Measurements from ENCODE around the gene PLCXD1.
"Not testable (repeated sequence)": the region's sequence is repeated elsewhere in the genome, so short reads cannot be mapped to it uniquely, and the experiment has no call there.

The PLCXD1 gene

DNA sequence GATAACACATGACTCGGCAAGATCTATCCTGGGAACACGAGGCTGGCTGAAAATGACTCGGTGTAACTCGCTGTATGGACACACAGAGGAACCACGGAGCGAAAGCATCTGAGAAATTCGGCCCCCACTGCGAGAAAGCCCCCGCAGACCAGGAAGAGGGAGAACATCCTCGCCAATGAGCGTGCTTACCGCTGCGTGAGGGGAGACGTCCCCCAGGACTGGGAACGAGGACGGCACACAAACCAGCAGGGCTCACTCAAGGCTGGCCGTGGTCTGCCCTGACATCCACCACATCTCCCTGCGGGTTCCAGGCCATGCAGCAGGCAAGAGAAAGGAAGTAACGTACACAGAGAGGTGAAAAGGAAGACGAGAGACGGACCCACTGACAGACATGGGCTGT, 55.0 kb downstream of the PLCXD1 start:
- no peak for DNase-seq

DNA sequence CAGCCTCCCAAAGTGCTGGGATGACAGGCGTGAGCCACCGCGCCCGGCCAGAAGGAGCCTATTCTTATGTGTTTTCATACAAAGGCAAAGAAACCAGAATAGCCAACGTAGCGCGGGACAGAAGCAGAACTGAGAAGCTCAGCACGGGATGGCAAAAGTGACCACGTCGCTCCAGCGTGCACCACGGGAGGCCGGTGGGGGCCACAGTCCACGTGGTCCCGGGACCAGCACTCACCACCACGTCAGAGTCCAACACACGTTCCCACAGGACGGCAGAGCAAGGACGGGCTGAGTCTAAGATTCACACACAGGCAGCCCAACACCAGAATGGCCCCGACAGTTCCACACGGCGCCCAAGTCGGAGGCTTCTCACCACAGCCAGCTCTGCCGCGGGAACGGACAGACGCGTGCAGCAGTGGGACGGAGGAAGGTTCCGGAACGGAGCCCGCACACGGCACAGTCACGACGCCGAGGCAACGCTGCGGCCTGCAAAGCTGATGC, 56.2 kb downstream of the PLCXD1 start:
- DNase-seq = no peak

DNA sequence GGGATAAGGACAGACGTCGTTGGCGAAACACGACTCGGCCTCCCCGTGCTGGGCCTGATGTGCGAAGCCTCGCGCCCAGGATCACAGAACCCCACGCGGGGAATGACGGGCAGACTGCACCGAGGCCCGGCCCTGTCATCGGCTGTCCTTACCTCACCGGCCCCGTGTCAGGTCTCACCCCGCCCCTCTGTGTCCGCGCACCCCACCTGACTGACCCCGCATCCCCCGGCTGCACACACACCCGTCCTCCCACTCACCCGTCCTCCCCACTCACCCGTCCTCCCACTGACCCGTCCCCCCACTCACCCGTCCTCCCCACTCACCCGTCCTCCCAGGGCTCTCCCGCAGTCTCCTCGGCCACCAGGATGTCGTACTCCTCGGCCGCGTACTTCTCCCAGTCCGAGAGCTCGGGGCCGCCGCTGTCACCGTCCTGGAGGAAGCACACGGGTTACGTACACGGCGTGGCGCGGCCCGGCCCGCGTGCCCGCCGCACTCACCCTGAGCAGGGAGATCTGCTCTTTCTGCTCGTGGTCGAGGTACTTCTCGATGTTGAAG, 57.2 kb downstream of the PLCXD1 start:
- no peak for DNase-seq

GRCh38 chrX:338836-339400, 57.7 kb downstream of the PLCXD1 start:
- no peak for DNase-seq

DNA sequence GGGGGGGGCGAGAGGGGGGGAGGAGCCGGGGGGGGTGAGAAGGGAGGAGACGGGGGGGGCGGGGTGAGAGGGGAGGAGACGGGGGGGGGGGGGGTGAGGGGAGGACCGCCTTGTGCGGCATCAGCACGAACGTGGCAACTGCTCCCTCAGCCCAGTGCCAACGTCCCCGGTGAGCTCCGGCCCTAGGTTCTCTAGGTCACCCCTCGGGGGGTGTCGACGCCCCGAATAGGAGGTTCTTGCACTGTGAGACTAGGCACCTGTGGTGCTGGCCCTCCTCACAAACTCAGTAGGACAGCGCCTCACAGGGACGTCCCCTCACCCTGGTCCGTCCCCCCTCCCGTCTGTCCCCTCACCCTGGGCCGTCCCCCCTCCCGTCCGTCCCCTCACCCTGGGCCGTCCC, 58.9 kb downstream of the PLCXD1 start:
- DNase-seq = no peak

- DNase-seq = no peak
Observed at GRCh38 chrX:340641-341423, 59.7 kb downstream of the PLCXD1 start.

DNA sequence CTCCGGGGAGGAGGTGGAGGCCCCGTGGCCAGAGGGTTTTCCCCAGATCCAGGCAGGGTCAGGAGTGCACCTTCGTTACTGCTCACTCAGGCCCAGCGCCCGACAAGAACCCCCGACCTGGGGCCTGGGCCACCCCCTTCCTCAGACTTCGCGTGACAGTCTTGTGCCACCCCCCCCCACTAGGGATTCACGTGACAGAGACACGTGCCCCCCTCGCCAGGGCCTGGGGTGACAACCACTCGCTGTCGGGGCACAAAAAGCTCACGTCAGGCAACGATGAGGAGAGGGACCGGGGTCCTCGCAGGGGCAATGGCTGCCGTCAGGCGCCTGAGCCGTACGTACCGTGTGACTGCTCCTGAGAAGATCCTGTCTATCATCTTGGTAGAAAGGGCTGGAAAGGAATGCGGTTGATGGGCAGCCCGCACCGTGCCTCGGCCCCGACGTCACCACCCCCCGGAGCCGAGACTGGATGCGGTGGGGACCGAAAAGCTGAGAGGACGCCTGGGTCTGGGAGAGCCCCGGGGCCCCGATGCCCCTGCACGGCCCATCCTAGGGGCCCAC, 60.4 kb downstream of the PLCXD1 start:
- DNase-seq = no peak

DNA sequence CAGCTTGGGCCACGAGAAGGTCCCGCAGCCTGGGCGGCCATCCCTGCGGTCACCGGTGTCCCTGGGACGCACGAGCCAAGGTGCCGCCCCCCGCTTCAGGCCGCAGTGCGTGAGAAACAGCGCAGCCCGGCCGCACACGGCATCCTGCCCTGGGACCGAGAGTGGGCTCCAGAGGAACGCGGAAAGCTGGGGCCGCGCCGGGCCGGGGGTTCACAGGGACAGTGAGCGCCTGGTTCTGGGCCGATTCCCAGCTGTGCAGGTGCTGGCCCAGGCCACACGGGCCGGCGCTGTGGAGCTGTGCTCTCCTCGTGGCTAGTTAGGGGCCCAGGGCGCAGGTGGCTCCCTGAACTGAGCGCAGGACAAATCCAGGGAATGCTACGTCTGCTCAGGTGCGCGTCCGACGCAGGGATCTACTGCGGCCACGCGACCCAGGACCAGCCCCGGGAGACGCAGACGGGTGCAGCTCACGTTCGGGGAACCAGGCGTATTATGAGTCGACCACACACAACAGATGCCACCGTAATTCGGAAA, 63.3 kb downstream of the PLCXD1 start:
- no peak for DNase-seq

- DNase-seq = no peak
Observed at GRCh38 chrX:345020-345925, 64.1 kb downstream of the PLCXD1 start.

- no peak for DNase-seq
Observed at GRCh38 chrX:346034-346813, 65.0 kb downstream of the PLCXD1 start.

- DNase-seq = no peak
Observed at GRCh38 chrX:347351-348117, 66.4 kb downstream of the PLCXD1 start.

DNA sequence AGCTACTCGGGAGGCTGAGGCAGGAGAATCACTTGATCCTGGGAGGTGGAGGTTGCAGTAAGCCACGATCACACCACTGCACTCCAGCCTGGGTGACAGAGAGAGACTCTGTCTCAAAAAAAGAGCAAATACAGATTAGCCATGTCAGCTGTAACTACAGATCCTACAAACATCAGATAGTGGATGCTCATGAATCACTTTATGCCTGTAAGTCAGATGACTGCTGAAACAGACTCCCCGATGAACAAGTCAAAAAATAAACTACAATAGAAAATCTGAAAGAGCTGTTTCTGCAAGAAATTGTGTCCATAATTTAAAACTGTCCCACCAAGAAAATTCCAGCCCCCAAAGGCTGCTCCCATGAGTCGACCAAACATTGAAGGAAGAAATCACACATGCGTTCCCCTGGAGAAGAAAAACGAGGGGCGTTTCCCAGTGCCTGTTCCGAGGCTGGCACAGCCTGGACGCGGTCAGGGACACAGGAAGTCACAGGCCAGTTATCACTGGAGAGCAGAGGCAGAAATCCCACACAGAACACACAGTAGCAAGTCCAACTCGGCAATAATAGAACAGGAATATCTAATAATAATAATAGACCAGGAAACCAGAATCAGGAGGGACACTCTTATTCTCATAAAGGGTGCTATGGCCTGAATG, 67.4 kb downstream of the PLCXD1 start:
- DNase-seq = no peak

- no peak for DNase-seq
Observed at GRCh38 chrX:349196-349595, 68.0 kb downstream of the PLCXD1 start.

GRCh38 chrX:349702-350101, 68.5 kb downstream of the PLCXD1 start:
- DNase-seq = no peak

DNA sequence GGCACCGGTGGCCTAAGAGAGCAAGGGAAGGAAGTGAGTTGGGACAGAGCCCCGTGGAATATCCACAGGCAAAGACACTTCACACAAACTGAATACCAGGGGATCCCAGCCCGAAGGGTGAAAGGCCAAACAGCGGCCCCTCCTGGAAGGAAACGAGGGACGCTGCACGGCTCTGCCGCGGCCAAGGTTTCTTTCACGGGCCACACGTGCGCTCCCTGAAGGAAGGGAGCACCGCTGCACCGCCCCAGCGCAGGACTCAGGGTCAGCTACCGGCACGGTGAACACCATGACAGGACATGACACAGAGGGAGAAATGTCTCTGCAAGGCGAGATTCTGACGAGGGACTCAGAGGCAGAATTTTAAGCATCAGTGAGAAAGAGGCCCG, 69.0 kb downstream of the PLCXD1 start:
- no peak for DNase-seq

- DNase-seq = no peak
Observed at GRCh38 chrX:350534-351323, 69.5 kb downstream of the PLCXD1 start.

DNA sequence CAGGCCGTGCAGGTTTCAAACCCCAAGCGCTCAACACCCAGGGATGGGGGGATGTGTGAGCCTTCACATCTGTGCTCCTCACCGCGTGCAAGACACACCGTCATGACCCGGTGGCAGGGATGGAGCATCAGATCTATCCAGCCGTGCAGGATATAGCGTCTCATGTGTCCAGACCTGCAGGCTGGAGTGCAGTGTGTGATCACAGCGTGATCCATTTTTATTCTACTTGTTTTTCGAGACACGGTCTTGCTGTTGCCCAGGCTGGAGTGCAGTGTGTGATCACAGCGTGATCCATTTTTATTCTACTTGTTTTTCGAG, 70.1 kb downstream of the PLCXD1 start:
- not testable (repeated sequence) for DNase-seq

DNA sequence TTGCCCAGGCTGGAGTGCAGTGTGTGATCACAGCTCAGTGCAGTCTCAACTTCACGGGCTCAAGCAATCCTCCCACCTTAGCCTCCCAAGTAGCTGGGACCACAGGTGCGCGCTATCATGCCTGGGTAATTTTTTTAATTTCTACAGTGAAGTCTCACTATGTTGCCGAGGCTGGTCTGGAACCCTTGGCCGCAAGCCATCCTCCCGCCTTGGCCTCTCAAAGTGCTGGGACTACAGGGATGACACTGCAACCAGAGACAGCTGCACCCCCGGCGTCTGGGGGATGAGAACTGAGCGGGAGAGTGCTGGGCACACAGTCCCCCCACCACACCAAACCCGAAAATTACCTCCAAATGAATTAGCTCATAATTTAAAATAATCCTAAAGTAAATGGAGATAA, 70.6 kb downstream of the PLCXD1 start:
- DNase-seq = no peak

DNA sequence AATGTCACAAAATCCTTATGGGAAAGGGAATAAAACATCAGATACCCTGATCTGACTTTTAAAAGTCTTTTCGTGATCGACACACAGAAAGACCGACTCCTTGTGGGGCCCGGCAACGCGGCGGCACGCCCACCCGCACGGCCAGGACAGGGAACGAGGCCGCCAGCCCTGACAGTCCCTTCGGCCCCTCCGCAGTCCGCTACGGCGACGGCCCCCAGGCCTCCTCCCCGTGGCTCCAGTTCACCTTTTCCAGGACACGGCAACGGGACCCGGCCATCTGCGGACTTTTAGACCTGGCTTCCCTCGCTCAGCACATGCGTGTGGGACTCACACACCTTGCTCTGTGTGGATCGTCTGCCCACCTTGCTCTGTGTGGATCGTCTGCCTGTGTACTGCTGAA, 71.0 kb downstream of the PLCXD1 start:
- no peak for DNase-seq
